HG02798 (cell line): ENCODE measurements around the gene GRHPR.
A peak's percentile ranks its signal among the peaks of the same experiment; 100 is the strongest.
"Not testable (repeated sequence)": the region's sequence is repeated elsewhere in the genome, so short reads cannot be mapped to it uniquely, and the experiment has no call there.

Experiments
- ATAC-seq: cut with Tn5 transposase; IDR thresholded peaks from one replicate; pipeline ENCODE4 v1.9.1; 2021; ENCODE audit warnings: mild to moderate bottlenecking; ENCODE audit not compliant: unreplicated experiment, poor library complexity

GRHPR gene

GRCh38 chr9:37397948-37398347 is 24.5 kb upstream of the GRHPR start:
- not testable (repeated sequence) for ATAC-seq

DNA sequence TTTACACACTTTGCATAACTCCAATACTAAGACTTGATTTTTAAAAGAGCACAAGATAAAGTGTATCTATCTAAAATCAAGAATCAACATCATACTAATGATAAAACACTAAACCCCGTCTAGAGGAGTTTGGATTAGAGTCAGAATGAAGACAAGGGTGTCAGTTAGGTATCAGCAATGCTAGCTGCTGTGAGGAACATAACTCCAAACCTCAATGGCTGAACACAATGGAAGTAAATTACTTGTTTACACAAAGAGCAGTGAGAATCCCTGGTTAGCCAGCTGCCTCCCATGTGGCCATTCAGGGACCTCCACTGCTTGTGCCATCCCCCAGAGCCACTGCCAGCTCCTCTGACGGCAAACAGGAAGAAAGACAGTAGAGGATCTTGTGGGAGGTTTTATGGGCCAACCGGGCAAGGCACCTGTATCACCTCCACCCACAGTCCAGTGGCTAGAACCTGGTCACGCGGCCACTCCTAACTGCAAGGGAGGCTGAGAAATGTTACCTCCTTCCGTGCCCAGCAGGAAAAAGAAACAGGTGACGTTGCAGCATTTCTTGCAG is 24.0 kb upstream of the GRHPR start:
- no peak for ATAC-seq

- no peak for ATAC-seq
Observed at GRCh38 chr9:37399336-37399735, 23.2 kb upstream of the GRHPR start.

- no peak for ATAC-seq
Observed at GRCh38 chr9:37404590-37404989, 17.9 kb upstream of the GRHPR start.

DNA sequence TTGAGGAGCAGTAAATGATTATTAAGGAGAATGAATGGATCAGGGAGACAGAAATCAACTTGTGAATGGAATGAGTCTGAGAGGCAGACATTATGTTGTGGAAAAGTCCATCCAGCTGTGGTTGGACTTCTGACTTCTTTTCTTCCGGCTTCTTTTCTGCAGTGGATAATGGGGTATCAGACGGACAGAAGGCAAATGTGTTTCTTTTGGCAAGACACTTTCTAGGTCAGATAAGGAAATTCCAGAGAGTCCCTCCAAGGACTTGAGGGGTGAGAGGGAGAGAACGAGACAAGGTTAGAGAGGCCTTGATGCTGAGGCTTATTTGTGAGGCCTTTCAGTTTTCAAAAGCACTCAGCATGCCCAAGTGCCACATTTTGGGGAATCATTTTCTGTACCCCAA is 17.1 kb upstream of the GRHPR start:
- ATAC-seq, result no peak

DNA sequence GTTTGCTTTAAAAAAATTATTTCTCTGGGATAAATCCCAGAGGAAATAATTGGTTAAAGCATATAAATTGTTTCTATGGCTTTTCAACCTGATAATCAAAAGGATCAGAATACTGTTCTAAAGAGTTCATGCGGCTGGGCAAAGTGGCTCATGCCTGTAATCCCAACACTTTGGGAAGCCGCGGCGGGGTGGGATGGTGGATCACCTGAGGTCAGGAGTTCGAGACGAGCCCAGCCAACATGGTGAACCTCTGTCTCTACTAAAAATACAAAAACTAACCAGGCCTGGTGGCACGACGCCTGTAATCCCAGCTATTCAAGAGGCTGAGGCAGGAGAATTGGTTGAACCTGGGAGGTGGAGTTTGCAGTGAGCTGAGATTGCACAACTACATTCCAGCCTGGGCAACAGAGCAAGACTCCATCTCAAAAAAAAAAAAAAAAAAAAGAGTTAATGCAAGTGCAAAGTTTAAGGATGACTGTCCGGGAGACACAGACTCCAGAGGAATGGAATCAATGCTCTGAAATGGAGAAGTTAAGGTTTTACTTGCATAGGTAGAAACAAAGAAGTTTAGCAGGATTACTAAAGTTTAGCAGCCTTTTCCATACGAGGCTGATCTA is 16.6 kb upstream of the GRHPR start:
- ATAC-seq, result no peak

GRCh38 chr9:37406603-37407401 is 15.7 kb upstream of the GRHPR start:
- ATAC-seq, result no peak

- no peak for ATAC-seq
Observed at GRCh38 chr9:37407468-37407867, 15.0 kb upstream of the GRHPR start.

DNA sequence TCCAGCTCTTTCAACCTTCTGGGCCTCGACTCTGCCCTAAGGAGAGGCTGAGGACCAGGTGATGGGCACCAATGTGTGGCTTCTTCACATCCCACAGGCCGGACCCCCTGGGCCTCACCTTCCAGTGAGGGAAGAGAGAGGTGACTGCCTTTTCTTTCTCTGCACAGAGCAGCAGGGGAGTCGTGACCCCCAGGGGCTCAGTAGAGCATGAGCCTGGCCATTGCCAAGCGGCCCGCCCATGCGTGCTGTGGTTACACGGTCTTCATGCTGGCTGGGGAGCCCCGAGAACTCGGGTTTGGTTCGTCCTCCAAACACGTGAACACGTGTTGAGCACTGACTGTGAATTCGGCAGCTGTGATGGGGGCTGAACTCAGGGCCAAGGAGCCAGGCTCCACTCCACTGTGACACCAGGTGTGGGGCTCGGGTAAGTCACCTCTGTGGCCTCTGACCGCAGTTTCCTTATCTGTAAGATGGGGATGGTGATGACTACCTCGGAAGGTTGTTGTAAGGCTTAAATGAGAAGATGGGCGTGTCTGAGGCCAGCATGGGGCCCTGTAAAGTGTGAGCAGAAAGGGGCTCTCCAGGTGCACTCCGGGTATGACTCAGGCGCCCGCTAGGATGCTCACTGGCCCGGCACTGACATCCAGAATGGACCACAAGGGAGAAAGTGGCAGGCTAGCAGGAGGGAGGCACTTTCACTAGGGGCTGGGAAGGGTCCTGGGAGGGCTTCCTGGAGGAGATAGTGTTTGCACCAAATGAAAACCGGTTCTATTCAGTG is 13.4 kb upstream of the GRHPR start:
- ATAC-seq, result peak; percentile 90

GRCh38 chr9:37410354-37410861 is 12.1 kb upstream of the GRHPR start:
- no peak for ATAC-seq

DNA sequence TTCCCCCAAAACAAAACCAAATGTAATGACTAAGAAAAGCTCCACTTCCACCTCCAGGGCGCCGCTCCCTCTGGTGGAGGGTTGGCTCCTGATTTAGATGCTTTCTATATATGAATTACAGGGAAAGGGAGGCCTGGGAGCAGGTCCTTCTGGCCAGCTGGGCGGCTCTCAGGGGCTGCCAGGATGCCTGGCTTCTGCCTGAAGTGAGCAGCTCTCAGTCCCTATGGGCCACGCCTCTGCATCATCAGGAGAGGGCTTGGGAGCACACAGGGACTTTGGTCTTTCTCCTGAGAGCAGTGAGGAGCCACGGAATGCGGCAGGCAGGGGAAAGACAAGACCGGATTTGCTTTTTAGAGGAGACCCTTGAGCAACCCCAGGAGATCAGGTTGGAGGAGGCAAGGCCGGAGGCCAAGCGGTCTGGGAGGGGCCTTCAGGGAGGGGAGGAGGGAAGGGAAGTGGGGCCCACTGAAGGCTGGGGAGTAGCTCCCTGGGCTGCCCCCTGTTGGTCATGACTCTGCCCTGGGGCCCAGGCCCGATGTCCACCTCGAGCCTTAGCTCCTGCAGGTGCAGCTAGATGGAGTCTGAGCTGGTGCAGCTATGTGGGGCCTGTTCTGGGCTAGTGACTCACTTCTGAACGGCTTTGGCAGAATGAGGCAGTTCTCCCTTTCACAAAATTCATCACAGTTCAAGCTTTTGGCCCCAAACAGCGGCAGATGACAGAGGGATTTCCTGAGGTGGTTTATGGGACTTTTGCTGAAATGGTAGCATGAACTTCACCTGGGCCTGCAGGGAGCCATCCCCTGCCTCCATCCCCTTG is 11.3 kb upstream of the GRHPR start:
- peak; percentile 27 for ATAC-seq

GRCh38 chr9:37412431-37413151 is 9.9 kb upstream of the GRHPR start:
- ATAC-seq, result no peak

DNA sequence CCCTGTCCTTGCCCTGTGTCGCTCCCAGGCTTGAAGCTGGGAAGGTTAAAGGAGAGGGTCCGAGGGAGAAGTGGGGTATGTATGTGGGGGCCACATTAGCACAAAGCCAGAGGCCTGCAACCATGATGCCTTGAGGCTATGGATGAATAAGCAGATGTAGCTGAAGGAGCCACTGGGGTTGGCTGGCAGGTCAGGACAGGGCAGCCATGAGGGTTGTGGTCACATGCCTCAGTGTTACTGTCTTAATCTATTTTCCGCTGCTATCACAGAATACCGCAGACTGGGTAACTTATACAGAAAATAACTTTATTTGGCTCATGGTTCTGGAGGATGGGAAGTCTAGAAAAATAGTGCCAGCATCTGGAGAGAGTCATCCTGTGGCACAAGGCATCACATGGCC is 9.2 kb upstream of the GRHPR start:
- ATAC-seq, result no peak

- ATAC-seq, result no peak
Observed at GRCh38 chr9:37414503-37414943, 8.0 kb upstream of the GRHPR start.

DNA sequence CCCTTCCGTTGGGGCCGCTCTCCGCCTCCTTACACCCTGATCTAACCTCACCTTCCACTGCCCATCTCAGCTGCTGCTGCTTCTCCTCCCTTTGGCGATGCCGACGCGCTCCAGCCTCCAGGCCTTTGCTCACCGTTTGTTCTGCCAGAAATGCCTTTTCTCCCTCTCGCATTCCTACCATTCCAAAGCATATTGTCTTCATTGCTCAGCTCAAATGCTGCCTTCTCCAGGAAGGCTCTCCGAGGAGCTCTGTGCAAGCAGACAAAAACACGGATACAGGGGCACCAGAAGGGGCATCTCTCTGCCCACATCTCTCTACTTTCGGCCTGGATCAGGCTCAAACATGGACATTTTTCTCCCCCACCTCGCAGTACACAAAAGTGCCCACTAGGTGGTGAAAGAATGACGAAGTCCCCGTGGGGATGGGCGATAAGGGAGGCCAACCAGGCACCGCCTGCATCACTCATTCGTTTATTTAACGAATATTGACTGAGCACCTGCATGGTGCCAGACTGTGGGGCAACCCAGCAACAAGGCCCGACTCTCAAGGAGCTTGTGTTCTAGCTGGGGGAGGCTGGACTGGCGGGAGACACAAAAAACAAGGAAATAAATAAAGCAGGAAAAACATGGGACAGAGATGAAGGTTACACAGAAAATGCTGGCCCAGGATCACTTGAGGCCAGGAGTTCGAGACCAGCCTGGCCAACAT is 7.3 kb upstream of the GRHPR start:
- no peak for ATAC-seq

- ATAC-seq, result no peak
Observed at GRCh38 chr9:37417252-37417803, 5.2 kb upstream of the GRHPR start.

- ATAC-seq, result no peak
Observed at GRCh38 chr9:37417857-37418618, 4.5 kb upstream of the GRHPR start.

DNA sequence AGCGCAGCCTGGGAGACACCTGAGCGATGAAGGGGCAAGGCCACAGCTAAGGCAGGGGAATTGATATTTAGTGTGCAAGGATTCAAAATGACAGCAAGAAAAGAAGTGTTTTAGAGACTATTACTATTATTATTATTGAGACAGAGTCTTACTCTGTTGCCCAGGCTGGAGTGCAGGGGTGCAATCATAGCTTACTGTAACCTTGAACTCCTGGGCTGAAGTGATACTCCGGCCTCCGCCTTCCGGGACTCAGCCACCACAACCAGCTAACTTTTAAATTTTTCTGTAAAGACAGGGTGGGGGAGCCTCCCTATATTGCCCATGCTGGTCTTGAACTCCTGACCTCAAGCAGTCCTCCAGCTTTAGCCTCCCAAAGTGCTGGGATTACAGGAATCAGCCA is 3.3 kb upstream of the GRHPR start:
- ATAC-seq, result no peak
